Fibroblast of pulmonary artery (primary cell): ENCODE measurements around the gene ARSG.
"Not testable (repeated sequence)": the region's sequence is repeated elsewhere in the genome, so short reads cannot be mapped to it uniquely, and the experiment has no call there.

ENCODE experiments used
- DNase-seq: peaks from one replicate; pipeline ENCODE4 v3.0.0-alpha.2; 2010; ENCODE audit warnings: low read depth
- H3K4me3 ChIP-seq: replicated peaks from 2 replicates; pipeline ENCODE4 v1.5.1; 2011; ENCODE audit warnings: low read depth, mild to moderate bottlenecking, control low read depth, low read length, moderate library complexity
- TF ChIP-seq, protein P1 (sequence below): IDR thresholded peaks from 2 replicates; pipeline ENCODE4 v1.5.1; 2011; ENCODE audit warnings: mild to moderate bottlenecking, control low read depth, low read length, inconsistent platforms; ENCODE audit errors: missing control alignments

Gene ARSG

DNA sequence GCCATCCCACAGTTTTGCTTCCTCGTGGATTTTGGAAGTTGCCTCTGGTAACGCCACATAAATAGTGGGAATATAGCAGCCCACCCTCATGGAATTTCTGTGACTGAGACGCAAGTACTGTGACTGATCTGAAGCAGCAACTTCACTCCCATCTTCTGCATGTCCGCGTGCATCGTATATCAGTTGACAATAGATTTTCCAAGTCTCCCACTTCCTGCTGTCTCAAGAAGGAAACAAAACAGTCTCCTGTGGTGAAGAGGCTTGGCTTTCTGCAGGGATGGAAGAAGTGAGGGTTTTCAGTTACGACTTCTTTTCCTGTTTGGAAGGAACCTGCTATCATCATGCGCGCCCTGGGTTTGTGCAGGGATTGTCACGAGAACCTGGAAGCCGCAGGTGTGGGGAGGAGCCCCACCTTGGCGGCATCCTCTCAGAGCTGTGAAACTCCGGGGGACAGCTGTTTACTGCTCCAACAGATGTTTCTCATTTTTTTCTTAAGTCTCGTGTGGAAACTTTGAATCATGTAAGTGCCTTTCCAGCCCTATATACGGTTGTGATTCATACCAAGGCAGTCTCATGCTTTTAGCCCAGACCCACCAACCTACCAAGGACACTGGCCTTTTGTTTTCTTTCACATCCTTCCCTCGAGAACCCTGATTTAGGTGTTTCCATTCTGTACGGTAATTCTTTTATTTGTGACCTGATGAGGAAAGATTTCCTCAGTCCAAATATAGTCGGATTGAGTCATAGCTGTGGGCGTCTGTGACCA is 108.5 kb downstream of the ARSG start:
- TF ChIP-seq, protein P1, sequence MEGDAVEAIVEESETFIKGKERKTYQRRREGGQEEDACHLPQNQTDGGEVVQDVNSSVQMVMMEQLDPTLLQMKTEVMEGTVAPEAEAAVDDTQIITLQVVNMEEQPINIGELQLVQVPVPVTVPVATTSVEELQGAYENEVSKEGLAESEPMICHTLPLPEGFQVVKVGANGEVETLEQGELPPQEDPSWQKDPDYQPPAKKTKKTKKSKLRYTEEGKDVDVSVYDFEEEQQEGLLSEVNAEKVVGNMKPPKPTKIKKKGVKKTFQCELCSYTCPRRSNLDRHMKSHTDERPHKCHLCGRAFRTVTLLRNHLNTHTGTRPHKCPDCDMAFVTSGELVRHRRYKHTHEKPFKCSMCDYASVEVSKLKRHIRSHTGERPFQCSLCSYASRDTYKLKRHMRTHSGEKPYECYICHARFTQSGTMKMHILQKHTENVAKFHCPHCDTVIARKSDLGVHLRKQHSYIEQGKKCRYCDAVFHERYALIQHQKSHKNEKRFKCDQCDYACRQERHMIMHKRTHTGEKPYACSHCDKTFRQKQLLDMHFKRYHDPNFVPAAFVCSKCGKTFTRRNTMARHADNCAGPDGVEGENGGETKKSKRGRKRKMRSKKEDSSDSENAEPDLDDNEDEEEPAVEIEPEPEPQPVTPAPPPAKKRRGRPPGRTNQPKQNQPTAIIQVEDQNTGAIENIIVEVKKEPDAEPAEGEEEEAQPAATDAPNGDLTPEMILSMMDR, result no peak
- DNase-seq, result peak; percentile 76
- H3K4me3 ChIP-seq, result peak overlapping the region; percentile 14

DNA sequence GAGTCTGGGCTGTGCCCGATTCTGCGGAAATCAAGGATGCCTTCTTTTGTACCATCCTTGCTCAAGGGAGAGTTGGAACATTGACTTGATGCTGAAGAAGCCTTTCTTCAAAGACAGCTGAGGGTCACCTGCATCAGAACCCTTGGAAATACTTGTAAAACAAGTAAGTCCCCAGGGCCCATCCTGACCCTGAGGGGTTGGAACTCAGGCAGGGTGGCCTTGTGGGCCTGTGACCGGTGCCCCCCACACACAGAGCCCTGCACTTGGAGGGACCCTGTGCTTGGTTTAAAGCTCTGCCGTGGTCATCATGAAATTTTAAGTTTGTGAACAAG is 109.1 kb downstream of the ARSG start:
- no peak overlapping the region for H3K4me3 ChIP-seq
- no peak for DNase-seq
- TF ChIP-seq, protein P1, result no peak

DNA sequence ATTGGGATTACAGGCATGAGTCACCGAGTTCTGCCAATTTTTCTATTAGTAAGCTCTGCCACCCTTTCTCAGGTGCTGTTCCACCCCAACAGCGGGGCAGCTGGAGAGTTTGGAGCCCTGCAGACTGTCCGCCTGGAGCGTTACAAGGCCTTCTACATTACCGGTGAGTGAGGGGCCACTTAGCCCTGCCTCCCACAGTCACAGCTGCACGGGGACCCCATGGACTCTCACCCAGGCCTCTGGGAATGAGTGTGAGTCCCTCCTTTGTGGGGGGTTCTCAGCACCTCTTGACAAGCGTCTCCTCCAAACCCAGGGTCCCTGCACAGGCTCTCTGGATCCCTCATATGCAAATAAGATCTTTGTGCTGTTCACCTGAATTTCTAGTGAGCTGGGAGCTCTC is 110.0 kb downstream of the ARSG start:
- no peak for DNase-seq
- TF ChIP-seq, protein P1, result no peak
- H3K4me3 ChIP-seq, result no peak overlapping the region

DNA sequence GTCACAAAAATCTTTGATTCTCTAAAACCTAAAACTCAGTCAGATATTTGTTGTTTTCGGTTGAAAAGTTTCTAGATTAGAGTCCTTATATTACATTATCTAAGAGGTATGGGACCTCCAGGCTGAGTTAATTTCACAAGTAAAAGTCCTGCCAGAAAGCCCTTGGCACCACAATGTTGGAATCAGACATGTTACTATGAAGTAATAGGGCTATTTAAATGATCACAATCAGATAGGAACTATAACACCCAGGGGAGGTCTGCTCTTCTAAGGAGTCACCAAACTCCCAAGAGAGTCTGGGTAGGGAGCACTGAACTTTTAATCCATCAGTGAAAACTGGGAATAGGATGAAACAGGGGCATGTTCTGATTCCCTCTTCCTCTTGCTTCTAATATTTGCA is 111.8 kb downstream of the ARSG start:
- H3K4me3 ChIP-seq, result no peak overlapping the region
- TF ChIP-seq, protein P1, result no peak
- DNase-seq, result no peak

DNA sequence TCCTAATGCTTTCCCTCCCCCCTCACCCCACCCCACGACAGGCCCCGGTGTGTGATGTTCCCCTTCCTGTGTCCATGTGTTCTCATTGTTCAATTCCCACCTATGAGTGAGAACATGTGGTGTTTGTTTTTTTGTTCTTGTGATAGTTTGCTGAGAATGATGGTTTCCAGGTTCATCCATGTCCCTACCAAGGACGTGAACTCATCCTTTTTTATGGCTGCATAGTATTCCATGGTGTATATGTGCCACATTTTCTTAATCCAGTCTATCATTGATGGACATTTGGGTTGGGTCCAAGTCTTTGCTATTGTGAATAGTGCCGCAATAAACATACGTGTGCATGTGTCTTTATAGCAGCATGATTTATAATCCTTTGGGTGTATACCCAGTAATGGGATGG is 112.5 kb downstream of the ARSG start:
- not testable (repeated sequence) for H3K4me3 ChIP-seq, DNase-seq

DNA sequence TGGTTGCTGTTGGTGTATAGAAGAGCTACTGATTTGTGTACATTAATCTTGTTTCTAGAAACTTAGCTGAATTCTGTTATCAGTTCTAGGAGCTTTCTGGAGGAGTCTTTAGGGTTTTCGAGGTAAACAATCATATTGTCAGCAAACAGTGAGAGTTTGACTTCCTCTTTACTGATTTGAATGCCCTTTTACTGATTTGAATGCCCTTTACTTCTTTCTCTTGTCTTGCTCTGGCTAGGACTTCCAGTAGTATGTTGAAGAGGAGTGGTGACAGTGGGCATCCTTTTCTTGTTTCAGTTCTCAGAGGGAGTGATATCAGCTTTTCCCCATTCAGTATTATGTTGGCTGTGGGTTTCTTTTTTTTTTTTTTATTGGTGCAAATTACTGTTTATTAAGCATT is 116.4 kb downstream of the ARSG start:
- H3K4me3 ChIP-seq, DNase-seq: not testable (repeated sequence)

DNA sequence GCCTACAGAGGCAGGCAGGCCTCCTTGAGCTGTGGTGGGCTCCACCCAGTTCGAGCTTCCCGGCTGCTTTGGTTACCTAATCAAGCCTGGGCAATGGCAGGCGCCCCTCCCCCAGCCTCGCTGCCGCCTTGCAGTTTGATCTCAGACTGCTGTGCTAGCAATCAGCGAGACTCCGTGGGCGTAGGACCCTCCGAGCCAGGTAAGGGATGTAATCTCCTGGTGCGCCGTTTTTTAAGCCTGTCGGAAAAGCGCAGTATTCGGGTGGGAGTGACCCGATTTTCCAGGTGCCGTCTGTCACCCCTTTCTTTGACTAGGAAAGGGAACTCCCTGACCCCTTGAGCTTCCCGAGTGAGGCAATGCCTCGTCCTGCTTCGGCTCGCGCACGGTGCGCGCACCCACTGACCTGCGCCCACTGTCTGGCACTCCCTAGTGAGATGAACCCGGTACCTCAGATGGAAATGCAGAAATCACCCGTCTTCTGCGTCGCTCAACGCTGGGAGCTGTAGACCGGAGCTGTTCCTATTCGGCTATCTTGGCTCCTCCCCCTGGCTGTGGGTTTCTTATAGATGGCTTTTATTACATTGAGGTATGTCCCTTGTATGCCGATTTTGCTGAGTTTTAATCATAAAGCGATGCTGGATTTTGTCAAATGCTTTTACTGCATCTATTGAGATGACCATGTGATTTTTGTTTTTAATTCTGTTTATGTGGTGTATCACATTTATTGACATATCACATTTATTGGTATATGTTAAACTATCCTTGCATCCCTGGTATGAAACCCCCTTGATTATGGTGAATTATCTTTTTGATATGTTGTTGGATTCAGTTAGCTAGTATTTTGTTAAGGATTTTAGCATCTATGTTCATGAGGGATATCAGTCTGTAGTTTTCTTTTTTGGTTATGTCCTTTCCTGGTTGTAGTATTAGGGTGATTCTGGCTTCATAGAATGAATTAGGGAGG is 122.6 kb downstream of the ARSG start:
- DNase-seq, result peak; percentile 35
- peak overlapping the region; percentile 34 for H3K4me3 ChIP-seq

DNA sequence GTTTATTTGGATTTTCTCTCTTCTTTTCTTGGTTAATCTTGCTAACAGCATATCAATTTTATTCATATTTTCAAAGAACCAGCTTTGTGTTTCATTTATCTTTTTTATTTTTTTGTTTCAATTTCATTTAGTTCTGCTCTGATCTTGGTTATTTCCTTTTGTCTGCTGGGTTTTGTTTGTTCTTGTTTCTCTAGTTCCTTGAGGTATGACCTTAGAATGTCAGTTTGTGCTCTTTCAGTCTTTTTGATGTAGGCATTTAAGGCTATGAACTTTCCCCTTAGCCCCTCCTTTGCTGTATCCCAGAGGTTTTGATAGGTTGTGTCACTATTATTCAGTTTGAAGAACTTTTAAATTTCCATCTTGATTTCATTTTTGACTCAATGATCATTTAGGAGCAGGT is 123.6 kb downstream of the ARSG start:
- H3K4me3 ChIP-seq, DNase-seq: not testable (repeated sequence)

DNA sequence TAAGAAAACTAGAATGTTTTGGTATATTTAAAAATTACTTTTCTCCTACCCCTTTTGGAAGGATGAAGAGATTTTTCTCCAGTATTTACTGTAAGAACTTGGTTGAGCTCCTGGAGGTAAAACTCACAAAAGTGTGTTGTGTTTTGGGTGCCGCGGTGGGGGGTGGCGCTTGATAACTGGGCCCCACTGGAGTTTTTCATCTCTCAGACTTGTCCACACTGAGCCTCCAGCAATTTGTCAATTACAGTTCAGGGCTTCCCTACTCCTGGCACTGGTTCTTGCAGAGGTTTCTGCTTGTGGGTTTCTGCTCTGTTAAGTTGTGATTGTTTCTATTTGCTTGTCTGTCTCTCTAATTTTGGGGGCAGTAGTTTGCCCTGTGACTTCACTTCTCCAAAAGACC is 126.0 kb downstream of the ARSG start:
- TF ChIP-seq, protein P1, result no peak
- no peak overlapping the region for H3K4me3 ChIP-seq
- no peak for DNase-seq
